Chondrocyte (in vitro differentiated cells): ENCODE measurements around the gene SULF2. TPM values are rescaled to one million over a fixed set of nuclear protein-coding genes. Genes with fewer than 3 reads are reported as not detected.

Experiments
- DNase-seq: peaks from one replicate; pipeline ENCODE4 v3.0.0; 2021; ENCODE audit warnings: mixed read lengths, low spot score
- H3K27ac Mint-ChIP-seq: one replicate; pipeline ENCODE4 v1.8.0; 2021; ENCODE audit warnings: mild to moderate bottlenecking, moderate library complexity, mixed read lengths; ENCODE audit not compliant: unreplicated experiment
- H3K27me3 Mint-ChIP-seq: 2 replicates; pipeline ENCODE4 v1.8.0; 2021; ENCODE audit warnings: low read depth, mixed read lengths
- H3K36me3 Mint-ChIP-seq: 2 replicates; pipeline ENCODE4 v1.8.0; 2021; ENCODE audit warnings: low read depth, mixed read lengths
- H3K4me1 Mint-ChIP-seq: 2 replicates; pipeline ENCODE4 v1.8.0; 2021; ENCODE audit warnings: low read depth, mild to moderate bottlenecking, mixed read lengths
- H3K4me3 Mint-ChIP-seq: one replicate; pipeline ENCODE4 v1.8.0; 2021; ENCODE audit warnings: mild to moderate bottlenecking, moderate library complexity, mixed read lengths; ENCODE audit not compliant: unreplicated experiment
- H3K9me3 Mint-ChIP-seq: 2 replicates; pipeline ENCODE4 v1.8.0; 2021; ENCODE audit warnings: low read depth, mixed read lengths
- total RNA-seq: library from RNA; stranded (reverse); gene quantifications from 3 replicates; pipeline ENCODE4 v1.2.1, GENCODE V29; 2021
- TF ChIP-seq, protein P1 (sequence below): fragments of 200-600 bp; sonication (generic); IDR thresholded peaks from 2 replicates; pipeline ENCODE4 v1.5.0; 2021; ENCODE audit warnings: antibody characterized with exemption, mild to moderate bottlenecking, moderate library complexity

The SULF2 gene
- total RNA-seq, 1 donor from 2014 or later = 82.4 TPM

DNA sequence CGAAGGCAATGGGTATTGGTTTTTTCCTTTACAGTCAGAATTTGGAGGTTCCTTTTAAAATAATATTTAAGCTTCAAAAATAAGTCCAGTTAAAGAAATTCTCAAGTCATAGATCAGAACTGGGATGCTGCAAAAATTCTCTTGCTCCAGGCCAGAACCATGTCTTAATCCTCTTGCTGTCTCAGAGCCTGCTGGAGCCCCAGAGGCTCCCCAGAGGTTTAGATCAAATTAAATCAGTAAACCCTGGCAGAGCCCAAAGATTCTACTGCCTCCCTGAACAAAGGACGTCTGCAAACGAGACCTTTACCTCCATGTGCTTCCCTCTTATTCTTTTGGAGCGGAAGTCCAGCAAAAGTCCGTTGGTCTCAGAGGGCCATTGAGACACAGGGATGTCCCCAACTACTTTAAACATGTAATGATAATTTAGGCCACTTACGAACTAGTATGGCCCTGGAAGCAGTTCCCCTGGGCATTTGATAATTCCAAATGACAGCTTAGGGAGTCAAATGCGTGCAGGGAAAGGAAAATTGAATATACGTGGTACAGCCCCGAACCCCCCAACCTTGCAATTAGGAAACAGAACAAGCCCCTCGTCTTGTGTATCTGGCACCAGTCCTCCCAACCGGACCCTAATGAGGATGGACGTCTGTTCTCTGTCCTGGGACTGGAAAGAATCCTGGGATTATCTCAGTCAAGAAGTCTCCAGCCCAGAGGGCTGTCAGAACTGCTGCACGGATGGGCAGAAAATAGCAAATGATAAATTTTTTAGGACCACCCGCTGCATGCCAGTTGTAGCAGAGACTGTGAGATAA is 31.5 kb downstream of the SULF2 start:
- no peaks in the 10 kb centered on the region for H3K9me3 Mint-ChIP-seq
- no peaks in the 10 kb centered on the region for H3K27me3 Mint-ChIP-seq
- TF ChIP-seq, protein P1, sequence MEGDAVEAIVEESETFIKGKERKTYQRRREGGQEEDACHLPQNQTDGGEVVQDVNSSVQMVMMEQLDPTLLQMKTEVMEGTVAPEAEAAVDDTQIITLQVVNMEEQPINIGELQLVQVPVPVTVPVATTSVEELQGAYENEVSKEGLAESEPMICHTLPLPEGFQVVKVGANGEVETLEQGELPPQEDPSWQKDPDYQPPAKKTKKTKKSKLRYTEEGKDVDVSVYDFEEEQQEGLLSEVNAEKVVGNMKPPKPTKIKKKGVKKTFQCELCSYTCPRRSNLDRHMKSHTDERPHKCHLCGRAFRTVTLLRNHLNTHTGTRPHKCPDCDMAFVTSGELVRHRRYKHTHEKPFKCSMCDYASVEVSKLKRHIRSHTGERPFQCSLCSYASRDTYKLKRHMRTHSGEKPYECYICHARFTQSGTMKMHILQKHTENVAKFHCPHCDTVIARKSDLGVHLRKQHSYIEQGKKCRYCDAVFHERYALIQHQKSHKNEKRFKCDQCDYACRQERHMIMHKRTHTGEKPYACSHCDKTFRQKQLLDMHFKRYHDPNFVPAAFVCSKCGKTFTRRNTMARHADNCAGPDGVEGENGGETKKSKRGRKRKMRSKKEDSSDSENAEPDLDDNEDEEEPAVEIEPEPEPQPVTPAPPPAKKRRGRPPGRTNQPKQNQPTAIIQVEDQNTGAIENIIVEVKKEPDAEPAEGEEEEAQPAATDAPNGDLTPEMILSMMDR = no peak
- no peak overlapping the region for H3K27ac Mint-ChIP-seq
- no peak for DNase-seq
- H3K4me3 Mint-ChIP-seq = no peak overlapping the region
- H3K4me1 Mint-ChIP-seq = peaks cover 23% of the 10 kb centered on the region
- H3K36me3 Mint-ChIP-seq = peaks cover 4% of the 10 kb centered on the region

DNA sequence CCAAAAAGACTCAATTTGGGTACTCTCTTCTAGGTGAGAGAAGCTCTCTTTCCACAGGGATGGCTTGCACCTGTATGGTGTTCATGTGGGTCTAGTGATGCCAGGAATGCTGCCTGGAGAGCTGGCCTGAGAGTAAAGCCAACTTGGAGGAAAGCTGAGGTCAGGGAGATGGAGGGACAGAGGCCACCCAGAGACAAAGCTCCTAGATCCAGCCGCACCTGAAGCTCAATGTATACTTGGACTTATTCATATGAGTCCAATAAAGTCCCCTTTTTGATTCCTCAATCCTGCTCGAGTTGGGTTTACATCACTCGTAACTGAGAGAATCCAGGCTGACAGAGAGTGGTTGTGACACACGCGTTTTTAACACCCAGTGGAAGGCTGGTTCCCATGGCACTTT is 33.8 kb downstream of the SULF2 start:
- Mint-ChIP-seq H3K4me3 (no peak overlapping the region), H3K27me3 (no peaks in the 10 kb centered on the region), H3K36me3 (peaks cover 6% of the 10 kb centered on the region), H3K4me1 (peaks cover 26% of the 10 kb centered on the region), H3K9me3 (no peaks in the 10 kb centered on the region), H3K27ac (no peak overlapping the region)
- no peak for DNase-seq
- TF ChIP-seq, protein P1 = no peak

DNA sequence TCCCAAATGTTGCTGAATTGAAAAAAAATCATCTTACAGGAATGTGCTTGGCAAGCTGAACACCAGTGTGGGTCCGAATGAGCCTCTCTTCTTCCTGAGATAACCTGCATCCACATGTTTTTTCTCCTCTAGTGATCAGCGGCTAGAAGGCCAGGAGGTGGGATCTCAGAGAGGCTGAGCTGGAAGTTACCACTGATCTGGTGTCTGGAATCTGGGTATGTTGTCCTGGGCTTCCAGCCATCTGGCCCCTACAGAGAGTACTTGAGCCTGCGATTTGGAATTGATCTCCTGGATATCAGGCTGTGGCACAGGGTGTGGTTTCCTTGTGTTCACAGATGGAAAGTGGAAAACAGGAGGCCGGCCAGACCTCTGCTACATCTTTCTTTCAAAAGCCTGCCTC is 35.9 kb downstream of the SULF2 start:
- H3K27me3 Mint-ChIP-seq = no peaks in the 10 kb centered on the region
- DNase-seq = no peak
- no peaks in the 10 kb centered on the region for H3K9me3 Mint-ChIP-seq
- peak overlapping the region; percentile 49 for H3K27ac Mint-ChIP-seq
- peaks cover 3% of the 10 kb centered on the region for H3K36me3 Mint-ChIP-seq
- H3K4me1 Mint-ChIP-seq = peaks cover 26% of the 10 kb centered on the region
- H3K4me3 Mint-ChIP-seq = no peak overlapping the region
- TF ChIP-seq, protein P1 = no peak

DNA sequence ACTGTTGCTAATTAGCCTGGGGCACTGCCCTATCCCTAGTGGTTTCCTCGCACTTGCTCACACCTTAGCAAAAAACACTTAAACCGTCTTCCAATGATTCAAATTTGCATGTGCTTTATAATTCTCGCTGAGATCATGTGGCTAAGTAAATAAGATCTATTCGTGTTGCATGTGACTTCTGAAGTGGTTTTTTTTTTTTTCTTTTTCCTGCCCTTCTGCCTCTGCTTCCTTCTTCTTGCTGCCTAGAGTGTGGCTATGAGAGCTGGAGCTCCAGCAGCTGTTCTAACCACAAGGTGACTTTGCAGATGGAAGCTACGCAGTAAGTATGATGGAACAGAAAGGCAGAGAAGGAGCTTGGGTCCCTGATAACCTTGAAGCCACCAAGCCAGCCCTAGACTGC is 36.5 kb downstream of the SULF2 start:
- TF ChIP-seq, protein P1 = no peak
- H3K36me3 Mint-ChIP-seq = peaks cover 4% of the 10 kb centered on the region
- H3K4me3 Mint-ChIP-seq = no peak overlapping the region
- no peak for DNase-seq
- H3K9me3 Mint-ChIP-seq = no peaks in the 10 kb centered on the region
- no peaks in the 10 kb centered on the region for H3K27me3 Mint-ChIP-seq
- peaks cover 26% of the 10 kb centered on the region for H3K4me1 Mint-ChIP-seq
- H3K27ac Mint-ChIP-seq = no peak overlapping the region

DNA sequence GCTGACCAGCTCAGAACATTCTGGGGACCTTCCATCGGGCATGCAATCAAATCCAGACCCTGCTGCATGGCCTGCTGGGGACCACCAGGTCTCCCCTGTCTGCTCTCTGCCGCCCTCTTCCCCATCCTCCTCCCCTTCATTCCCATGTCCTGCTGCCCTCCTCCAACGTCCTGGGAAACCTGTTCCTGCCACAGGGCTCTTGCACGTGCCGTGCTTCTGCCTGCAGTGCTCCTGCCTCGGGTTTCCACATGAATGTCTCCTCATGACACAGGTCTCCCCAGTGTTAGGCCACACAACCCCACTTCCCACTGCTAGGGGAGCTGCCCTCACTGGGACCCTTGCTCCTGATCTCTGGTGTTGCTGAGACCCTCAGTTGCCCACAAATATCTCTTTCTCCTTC is 37.2 kb downstream of the SULF2 start:
- peaks cover 26% of the 10 kb centered on the region for H3K4me1 Mint-ChIP-seq
- H3K9me3 Mint-ChIP-seq = no peaks in the 10 kb centered on the region
- peaks cover 7% of the 10 kb centered on the region for H3K36me3 Mint-ChIP-seq
- DNase-seq = no peak
- no peak overlapping the region for H3K27ac Mint-ChIP-seq
- no peaks in the 10 kb centered on the region for H3K27me3 Mint-ChIP-seq
- TF ChIP-seq, protein P1 = no peak
- no peak overlapping the region for H3K4me3 Mint-ChIP-seq
